Esophagus squamous epithelium (tissue), 5 donors: Measurements from ENCODE around the gene GALNT17. TPM values are rescaled to one million over a fixed set of nuclear protein-coding genes. Genes with fewer than 3 reads are reported as not detected.

Experiments
- DNase-seq: peaks from one replicate; lab custom pipeline; 2025; lab: John Stamatoyannopoulos, UW
- H3K27ac ChIP-seq, 4 donors: fragments of 200-600 bp; sonication (generic); one replicate each; pipeline ENCODE4 v1.5.1; 2016 to 2019; ENCODE audit warnings: mild to moderate bottlenecking in 1 of 4
- H3K27me3 ChIP-seq, 4 donors: fragments of 200-600 bp; sonication (generic); 1 replicate in 3 of 4; 2 replicates in 1 of 4; pipeline versions ENCODE4 v1.5.1 to v1.6.0; 2017 to 2021; ENCODE audit warnings: antibody characterized with exemption in 1 of 4
- H3K36me3 ChIP-seq, 3 donors: fragments of 200-600 bp; sonication (generic); one replicate each; pipeline ENCODE4 v1.5.1; 2016 to 2019
- H3K4me1 ChIP-seq, 3 donors: fragments of 200-600 bp; sonication (generic); one replicate each; pipeline ENCODE4 v1.5.1; 2017 to 2019
- H3K4me3 ChIP-seq, 4 donors: fragments of 200-600 bp; sonication (generic); 1 replicate in 3 of 4; 2 replicates in 1 of 4; pipeline ENCODE4 v1.5.1; 2016 to 2019; ENCODE audit warnings: mild to moderate bottlenecking in 2 of 4, moderate library complexity in 1 of 4
- H3K9me3 ChIP-seq, 3 donors: fragments of 200-600 bp; sonication (generic); one replicate each; pipeline ENCODE4 v1.5.1; 2016 to 2019
- POLR2A ChIP-seq, 4 donors: fragments of 450-650 bp; IDR thresholded peaks; one replicate each; pipeline ENCODE4 v1.6.1; 2017; ENCODE audit warnings: antibody characterized with exemption in 4 of 4, mild to moderate bottlenecking in 4 of 4, moderate library complexity in 3 of 4
- WGBS, 2 donors: methylation state at CpG; one replicate each; pipeline ENCODE4 v1.1.5; 2018; 5-methylcytosine and 5-hydroxymethylcytosine counted together
- intact Hi-C: fragments of 100-400 bp; cut with DNase I; formaldehyde crosslinking; loops from one replicate; pipeline ENCODE4 v1.15.0; 2022
- total RNA-seq, 4 donors: library from RNA; depleted of rRNA; stranded (reverse); fragments of >200 nt; gene quantifications; one replicate each; pipeline ENCODE4 v1.1.0, GENCODE V29; 2016
- TF ChIP-seq, protein P1 (sequence below), 6 experiments: fragments of 450-650 bp in 4 of 6; fragments of 200-600 bp in 2 of 6; sonication (generic) in 2 of 6; IDR thresholded peaks; one replicate each; pipeline ENCODE4 v1.5.1; 2016 to 2019; ENCODE audit warnings: antibody characterized with exemption in 6 of 6, mild to moderate bottlenecking in 4 of 6, moderate library complexity in 4 of 6
- donor health status: DM: yes; HTN: yes; CAD: no.

The GALNT17 gene
- total RNA-seq, 4 donors from 2014 or later: 1.6 to 22.1 (median 2.5) TPM

- peak overlapping the region in 1 of 4 donors; percentile 50 for H3K27ac ChIP-seq
- H3K9me3 ChIP-seq: peaks cover 0 to 5% (median 0%) of the 10 kb centered on the region in 3 donors
- no peak for DNase-seq
- no peaks in the 10 kb centered on the region for H3K4me1 ChIP-seq
- no peaks in the 10 kb centered on the region for H3K36me3 ChIP-seq
- H3K4me3 ChIP-seq: no peak overlapping the region
- 45 to 46% methylated on average over 9 of the region's 9 CpGs for WGBS, 2 donors
- H3K27me3 ChIP-seq: no peaks in the 10 kb centered on the region
- intact Hi-C loops: no loop called here
- TF ChIP-seq, protein P1, sequence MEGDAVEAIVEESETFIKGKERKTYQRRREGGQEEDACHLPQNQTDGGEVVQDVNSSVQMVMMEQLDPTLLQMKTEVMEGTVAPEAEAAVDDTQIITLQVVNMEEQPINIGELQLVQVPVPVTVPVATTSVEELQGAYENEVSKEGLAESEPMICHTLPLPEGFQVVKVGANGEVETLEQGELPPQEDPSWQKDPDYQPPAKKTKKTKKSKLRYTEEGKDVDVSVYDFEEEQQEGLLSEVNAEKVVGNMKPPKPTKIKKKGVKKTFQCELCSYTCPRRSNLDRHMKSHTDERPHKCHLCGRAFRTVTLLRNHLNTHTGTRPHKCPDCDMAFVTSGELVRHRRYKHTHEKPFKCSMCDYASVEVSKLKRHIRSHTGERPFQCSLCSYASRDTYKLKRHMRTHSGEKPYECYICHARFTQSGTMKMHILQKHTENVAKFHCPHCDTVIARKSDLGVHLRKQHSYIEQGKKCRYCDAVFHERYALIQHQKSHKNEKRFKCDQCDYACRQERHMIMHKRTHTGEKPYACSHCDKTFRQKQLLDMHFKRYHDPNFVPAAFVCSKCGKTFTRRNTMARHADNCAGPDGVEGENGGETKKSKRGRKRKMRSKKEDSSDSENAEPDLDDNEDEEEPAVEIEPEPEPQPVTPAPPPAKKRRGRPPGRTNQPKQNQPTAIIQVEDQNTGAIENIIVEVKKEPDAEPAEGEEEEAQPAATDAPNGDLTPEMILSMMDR (IDR thresholded peaks at IDR 0.05): no peak
Measured at GRCh38 chr7:71424166-71425035, 292.5 kb downstream of the GALNT17 start.

DNA sequence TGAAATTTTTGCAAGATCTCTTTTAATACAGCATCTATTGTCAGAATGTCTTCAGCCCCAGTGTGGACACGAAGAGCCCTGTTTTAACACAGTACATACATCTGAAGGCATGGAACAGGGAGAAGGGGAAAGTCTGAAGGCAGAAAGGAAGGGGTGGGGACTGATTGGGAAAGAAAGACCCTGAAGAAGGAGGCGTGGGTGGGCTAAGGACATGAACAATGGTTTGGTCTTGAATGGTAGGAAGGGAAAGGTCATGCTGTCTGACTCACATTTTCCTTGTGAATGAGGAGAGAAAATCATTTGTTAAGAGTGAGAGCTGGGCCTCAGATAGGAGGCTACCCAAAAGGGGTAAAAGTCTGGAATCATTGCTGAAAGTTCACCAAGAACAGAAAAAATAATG lies 297.1 kb downstream of the GALNT17 start:
- no peak for TF ChIP-seq POLR2A (IDR thresholded peaks at IDR 0.05)
- TF ChIP-seq, protein P1 (IDR thresholded peaks at IDR 0.05): no peak
- Histone ChIP-seq H3K27ac (no peak overlapping the region), H3K27me3 (no peaks in the 10 kb centered on the region), H3K36me3 (no peaks in the 10 kb centered on the region), H3K9me3 (no peaks in the 10 kb centered on the region), H3K4me1 (no peaks in the 10 kb centered on the region), H3K4me3 (no peak overlapping the region)
- DNase-seq: no peak
- 32 to 33% methylated on average over 2 of the region's 2 CpGs for WGBS, 2 donors
- intact Hi-C loops: no loop called here

DNA sequence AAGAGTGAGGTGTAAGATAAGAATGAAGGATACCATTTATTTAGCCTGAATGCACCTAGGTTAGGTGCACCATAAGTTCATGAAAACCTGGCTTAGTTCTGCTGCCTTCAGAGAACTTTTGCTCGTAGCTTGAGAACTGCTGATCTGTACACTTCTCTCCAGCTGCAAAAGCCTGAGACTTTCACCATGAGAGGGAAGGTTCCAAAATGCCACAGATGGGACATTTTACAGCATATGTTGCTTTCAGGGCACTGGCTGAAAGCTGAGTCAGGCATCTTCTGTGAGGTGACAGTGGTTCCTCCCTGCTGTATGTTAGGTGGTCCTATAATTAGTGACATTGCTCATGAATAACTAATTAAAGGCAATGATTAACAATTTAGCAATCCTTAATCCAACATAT lies 298.3 kb downstream of the GALNT17 start:
- no peak overlapping the region for H3K4me3 ChIP-seq
- TF ChIP-seq, protein P1 (IDR thresholded peaks at IDR 0.05): no peak
- TF ChIP-seq POLR2A (IDR thresholded peaks at IDR 0.05): no peak
- H3K4me1 ChIP-seq: no peaks in the 10 kb centered on the region
- DNase-seq: no peak
- WGBS, 2 donors: 71 to 100% methylated on average over 1 of the region's 1 CpG
- intact Hi-C loops: no loop called here
- no peaks in the 10 kb centered on the region for H3K27me3 ChIP-seq
- H3K27ac ChIP-seq: no peak overlapping the region
- no peaks in the 10 kb centered on the region for H3K36me3 ChIP-seq
- no peaks in the 10 kb centered on the region for H3K9me3 ChIP-seq

- H3K4me1 ChIP-seq: no peaks in the 10 kb centered on the region
- intact Hi-C loops: no loop called here
- H3K36me3 ChIP-seq: no peaks in the 10 kb centered on the region
- no peak overlapping the region for H3K27ac ChIP-seq
- WGBS, 2 donors: 62 to 85% methylated on average over 6 to 7 of the region's 7 CpGs
- no peak for DNase-seq
- TF ChIP-seq POLR2A (IDR thresholded peaks at IDR 0.05): no peak
- TF ChIP-seq, protein P1 (IDR thresholded peaks at IDR 0.05): no peak
- no peaks in the 10 kb centered on the region for H3K27me3 ChIP-seq
- no peaks in the 10 kb centered on the region for H3K9me3 ChIP-seq
- no peak overlapping the region for H3K4me3 ChIP-seq
Measured at GRCh38 chr7:71439321-71439720, 307.4 kb downstream of the GALNT17 start.

DNA sequence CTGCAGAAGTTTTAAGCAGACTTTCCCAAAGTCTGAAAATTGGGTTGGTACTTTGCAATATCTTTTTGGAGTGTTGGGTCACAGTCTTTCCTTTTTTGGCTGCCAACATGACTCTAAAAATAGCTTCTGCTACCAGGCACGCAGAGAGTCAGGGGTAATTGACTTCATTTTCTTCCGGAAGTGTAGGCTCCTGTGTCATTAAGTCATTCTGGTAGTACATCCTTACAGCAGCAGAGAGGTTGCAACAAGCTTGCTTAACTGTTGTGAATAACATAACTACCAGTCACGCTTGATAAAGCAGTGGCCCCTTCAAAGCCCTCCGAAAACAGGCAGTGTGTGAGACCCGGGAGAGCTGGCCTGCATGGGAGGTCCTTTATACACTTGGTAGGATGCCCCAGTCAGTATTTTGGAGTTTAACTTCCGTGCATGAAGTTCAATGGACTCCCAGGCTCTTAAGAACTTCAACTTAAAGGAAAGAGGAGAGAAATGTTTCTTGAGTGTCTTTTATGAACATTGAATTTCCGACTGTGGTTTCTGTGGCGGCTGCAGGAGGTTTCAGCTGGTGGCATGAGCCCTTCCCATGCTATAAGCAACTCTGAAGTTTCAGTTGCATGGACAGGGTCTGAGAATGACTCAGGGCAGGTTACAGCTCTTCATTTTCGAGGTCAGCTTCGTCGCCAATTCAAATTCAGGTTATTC lies 310.7 kb downstream of the GALNT17 start:
- no peak overlapping the region for H3K27ac ChIP-seq
- TF ChIP-seq, protein P1 (IDR thresholded peaks at IDR 0.05): no peak
- no peak for TF ChIP-seq POLR2A (IDR thresholded peaks at IDR 0.05)
- H3K9me3 ChIP-seq: no peaks in the 10 kb centered on the region
- no peak overlapping the region for H3K4me3 ChIP-seq
- WGBS, 2 donors: 52 to 53% methylated on average over 10 to 11 of the region's 11 CpGs
- H3K27me3 ChIP-seq: no peaks in the 10 kb centered on the region
- no peak for DNase-seq
- intact Hi-C loops: no loop called here
- no peaks in the 10 kb centered on the region for H3K4me1 ChIP-seq
- H3K36me3 ChIP-seq: no peaks in the 10 kb centered on the region
